Colonic mucosa (tissue), 4 donors: ENCODE data around the gene RSKR. TPM values are rescaled to one million over a fixed set of nuclear protein-coding genes. Genes with fewer than 3 reads are reported as not detected.
A peak's percentile ranks its signal among the peaks of the same experiment; 100 is the strongest.

ENCODE experiments used
- DNase-seq: peaks from one replicate; pipeline ENCODE4 v3.0.0-alpha.2; 2020
- H3K27ac ChIP-seq: fragments of 200-600 bp; one replicate; pipeline ENCODE4 v1.8.0; 2021
- H3K27me3 ChIP-seq: fragments of 200-600 bp; one replicate; pipeline ENCODE4 v1.8.0; 2021
- H3K36me3 ChIP-seq: fragments of 200-600 bp; one replicate; pipeline ENCODE4 v1.8.0; 2021
- H3K4me1 ChIP-seq: fragments of 200-600 bp; one replicate; pipeline ENCODE4 v1.8.0; 2021; ENCODE audit warnings: mild to moderate bottlenecking
- H3K4me3 ChIP-seq: fragments of 200-600 bp; one replicate; pipeline ENCODE4 v1.8.0; 2021
- H3K9ac ChIP-seq, 2 donors: one replicate each; pipeline ENCODE4 v1.7.0; 2013; ENCODE audit warnings: control low read depth in 2 of 2, low read depth in 2 of 2, low read length in 2 of 2
- H3K9me3 ChIP-seq: fragments of 200-600 bp; one replicate; pipeline ENCODE4 v1.8.0; 2021
- intact Hi-C: fragments of 100-400 bp; cut with DNase I; formaldehyde crosslinking; loops from one replicate; pipeline ENCODE4 v1.14.1; 2022
- total RNA-seq, 2 donors: library from RNA; stranded (reverse); fragmentation: NEBNext Ultra II Directional in 1 of 2; extraction: Animal tissue kit (Norgen Biotek cat#: 25700) in 1 of 2; gene quantifications; one replicate each; pipeline ENCODE4 v1.2.1, GENCODE V29; 2021
- TF ChIP-seq, protein P1 (sequence below): fragments of 200-600 bp; IDR thresholded peaks from one replicate; pipeline ENCODE4 v1.8.0; 2022; ENCODE audit warnings: antibody characterized with exemption, mild to moderate bottlenecking
- donor health status: healthy.
- donor health status: DM: no; HTN: no; CAD: no.
- donor health status: DM: no; HTN: no; CAD: no.

RSKR gene
- total RNA-seq, 2 donors from 2014 or later: 3.2 to 16.2 TPM

DNA sequence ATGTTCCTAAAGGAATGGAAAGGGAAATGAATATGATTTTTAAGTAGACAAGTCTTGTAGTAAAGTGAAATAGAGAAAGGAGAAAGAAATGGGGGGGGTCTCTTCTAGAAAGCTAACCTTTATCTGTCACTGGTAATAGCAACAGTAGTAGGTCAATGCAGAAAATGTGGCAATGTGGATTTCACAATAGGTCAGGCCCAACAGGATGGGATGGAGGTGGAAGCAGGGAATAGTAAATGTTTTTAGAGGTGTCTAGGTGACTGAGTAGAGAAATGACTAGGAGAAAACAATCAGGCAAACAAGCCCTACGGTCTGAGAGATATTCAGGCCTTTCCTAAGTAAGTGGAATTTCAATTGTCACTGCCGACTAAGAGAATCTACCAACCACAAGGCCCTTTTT lies 6.0 kb upstream of the RSKR start:
- intact Hi-C loops: no loop called here
- no peak for DNase-seq
- no peaks in the 10 kb centered on the region for H3K9me3 ChIP-seq
- peaks cover 44% of the 10 kb centered on the region for H3K36me3 ChIP-seq
- H3K4me3 ChIP-seq: no peak overlapping the region
- H3K9ac ChIP-seq: no peak overlapping the region
- no peak overlapping the region for H3K27ac ChIP-seq
- TF ChIP-seq, protein P1, sequence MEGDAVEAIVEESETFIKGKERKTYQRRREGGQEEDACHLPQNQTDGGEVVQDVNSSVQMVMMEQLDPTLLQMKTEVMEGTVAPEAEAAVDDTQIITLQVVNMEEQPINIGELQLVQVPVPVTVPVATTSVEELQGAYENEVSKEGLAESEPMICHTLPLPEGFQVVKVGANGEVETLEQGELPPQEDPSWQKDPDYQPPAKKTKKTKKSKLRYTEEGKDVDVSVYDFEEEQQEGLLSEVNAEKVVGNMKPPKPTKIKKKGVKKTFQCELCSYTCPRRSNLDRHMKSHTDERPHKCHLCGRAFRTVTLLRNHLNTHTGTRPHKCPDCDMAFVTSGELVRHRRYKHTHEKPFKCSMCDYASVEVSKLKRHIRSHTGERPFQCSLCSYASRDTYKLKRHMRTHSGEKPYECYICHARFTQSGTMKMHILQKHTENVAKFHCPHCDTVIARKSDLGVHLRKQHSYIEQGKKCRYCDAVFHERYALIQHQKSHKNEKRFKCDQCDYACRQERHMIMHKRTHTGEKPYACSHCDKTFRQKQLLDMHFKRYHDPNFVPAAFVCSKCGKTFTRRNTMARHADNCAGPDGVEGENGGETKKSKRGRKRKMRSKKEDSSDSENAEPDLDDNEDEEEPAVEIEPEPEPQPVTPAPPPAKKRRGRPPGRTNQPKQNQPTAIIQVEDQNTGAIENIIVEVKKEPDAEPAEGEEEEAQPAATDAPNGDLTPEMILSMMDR: no peak
- H3K27me3 ChIP-seq: no peaks in the 10 kb centered on the region
- no peaks in the 10 kb centered on the region for H3K4me1 ChIP-seq

DNA sequence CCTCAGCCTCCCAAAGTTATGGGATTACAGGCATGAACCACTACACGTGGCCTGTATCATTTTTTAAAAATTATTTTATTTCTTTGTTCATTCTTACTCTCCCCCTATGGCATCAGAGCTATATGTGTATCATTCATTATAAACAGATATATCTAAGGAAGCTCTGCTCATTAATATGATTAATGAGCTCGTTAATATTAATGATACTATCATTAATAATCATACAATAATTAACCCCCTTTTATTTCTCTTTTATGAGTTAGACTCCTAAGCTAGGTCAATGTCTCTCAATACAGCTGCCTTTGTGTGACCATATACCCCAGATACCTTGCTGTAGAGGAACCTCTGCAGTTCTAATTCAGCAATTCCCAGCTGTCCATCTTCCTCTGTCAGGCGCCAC lies 4.5 kb upstream of the RSKR start:
- TF ChIP-seq, protein P1: no peak
- Histone ChIP-seq H3K27ac (no peak overlapping the region), H3K27me3 (no peaks in the 10 kb centered on the region), H3K9ac (no peak overlapping the region), H3K4me3 (no peak overlapping the region), H3K4me1 (no peaks in the 10 kb centered on the region), H3K9me3 (no peaks in the 10 kb centered on the region), H3K36me3 (peaks cover 41% of the 10 kb centered on the region)
- intact Hi-C loops: no loop called here
- no peak for DNase-seq

DNA sequence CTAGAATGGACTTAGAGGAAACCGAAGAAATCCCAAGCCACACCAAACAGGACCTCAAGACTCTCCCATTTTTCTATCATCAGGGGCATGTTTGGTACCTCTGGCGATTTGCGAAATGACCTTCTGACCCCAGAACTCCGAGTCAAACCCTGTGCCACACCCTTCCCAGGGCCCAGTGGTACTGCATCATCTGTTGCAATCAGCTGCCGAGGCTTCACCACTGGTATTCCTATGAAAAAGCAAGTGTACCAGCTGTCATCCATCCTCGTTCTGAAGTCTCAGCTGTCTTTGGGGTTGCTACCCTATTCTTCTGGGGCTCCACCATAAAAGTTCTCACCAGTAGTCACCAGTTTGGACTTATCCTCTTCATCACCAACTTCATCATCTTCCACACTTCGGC lies 2.3 kb upstream of the RSKR start:
- Histone ChIP-seq H3K9me3 (no peaks in the 10 kb centered on the region), H3K36me3 (peaks cover 35% of the 10 kb centered on the region), H3K9ac (no peak overlapping the region), H3K4me1 (no peaks in the 10 kb centered on the region), H3K27me3 (no peaks in the 10 kb centered on the region), H3K27ac (no peak overlapping the region), H3K4me3 (no peak overlapping the region)
- TF ChIP-seq, protein P1: no peak
- intact Hi-C loops: no loop called here
- no peak for DNase-seq

DNA sequence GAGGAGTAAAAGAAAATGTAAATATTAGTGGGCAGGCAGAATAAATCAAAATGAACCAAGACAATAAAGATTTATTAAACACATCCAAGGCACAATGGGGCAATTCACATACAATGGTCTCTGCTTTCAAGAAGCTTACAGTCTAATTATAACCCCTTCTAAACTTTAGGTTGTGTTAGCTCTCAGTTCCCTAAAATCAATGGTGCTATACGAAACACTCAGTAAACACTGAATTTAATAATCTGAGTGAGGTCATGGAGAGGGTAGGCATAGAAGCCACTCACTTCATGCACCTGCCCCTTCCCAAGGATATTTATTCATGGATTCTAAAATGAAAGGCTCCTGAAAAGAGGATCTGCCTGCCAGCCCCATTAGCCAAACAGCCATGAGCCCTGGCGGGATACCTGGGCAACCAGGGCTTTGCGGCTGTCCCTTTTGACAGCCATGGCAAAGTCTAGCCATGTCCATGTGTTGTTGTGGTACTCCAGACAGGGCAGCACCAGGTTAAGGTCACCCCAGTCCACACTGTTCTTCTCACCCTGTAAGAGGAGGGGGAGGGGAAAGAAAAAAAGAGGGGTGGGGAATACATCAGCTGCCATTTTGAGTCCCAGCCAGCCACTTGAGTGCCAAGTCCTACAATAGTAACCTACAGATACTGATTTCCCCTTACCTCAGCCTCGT lies 1.4 kb upstream of the RSKR start:
- DNase-seq: no peak
- Histone ChIP-seq H3K36me3 (peaks cover 33% of the 10 kb centered on the region), H3K9me3 (no peaks in the 10 kb centered on the region), H3K4me1 (no peaks in the 10 kb centered on the region), H3K27ac (no peak overlapping the region), H3K4me3 (no peak overlapping the region), H3K9ac (no peak overlapping the region), H3K27me3 (no peaks in the 10 kb centered on the region)
- TF ChIP-seq, protein P1: no peak
- intact Hi-C loops: no loop called here

DNA sequence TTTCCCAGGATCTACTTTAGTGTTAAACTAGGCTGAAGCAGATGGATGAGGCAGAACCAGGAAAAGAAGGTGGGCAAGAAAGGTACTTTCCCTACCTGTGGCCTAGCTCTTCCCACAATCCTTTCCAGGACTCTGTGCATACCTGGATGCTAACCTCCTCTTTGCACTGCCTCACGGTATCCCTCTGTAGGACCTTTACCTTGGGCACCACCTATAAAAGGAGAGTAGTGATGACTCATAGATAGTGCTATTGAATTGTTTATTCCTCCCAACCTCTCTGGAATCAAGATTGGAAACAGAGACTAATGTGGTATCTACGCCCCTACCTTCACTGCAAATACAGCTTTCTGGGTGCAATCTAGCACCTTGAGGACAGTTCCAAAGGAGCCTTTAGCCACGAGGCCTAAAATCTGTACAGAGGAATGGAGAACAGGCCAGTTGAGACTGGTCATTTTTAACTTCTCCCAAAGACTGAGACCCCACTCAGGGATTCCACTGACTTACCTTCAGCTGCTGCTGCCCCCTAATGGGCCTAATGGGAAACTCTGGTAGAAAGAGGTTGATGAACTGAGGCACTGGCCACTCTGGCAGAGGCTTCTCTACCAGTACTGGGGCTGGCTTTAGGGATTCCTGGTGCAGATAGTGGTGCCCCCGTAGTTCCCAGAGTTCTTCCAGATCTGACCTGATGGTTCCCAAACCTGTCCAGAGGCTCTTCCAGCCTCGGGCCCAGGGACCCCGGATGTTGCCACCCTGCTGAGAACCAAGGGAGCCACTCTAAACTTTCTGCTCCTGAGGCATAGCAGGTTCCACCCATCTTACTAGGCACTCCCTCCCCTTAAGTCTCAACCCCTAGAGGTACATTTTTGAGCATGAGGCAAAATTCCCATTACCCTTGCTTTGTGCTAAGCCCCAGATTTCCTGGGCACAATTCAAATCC lies 781 bp downstream of the RSKR start:
- no peaks in the 10 kb centered on the region for H3K27me3 ChIP-seq
- intact Hi-C loops: loop anchor here (2.0 to 5.0 kb wide), 2 partner anchors 64 to 116 kb away; no protein-coding TSS in a partner anchor
- no peak overlapping the region for H3K27ac ChIP-seq
- TF ChIP-seq, protein P1: peak; percentile 64
- no peak overlapping the region for H3K4me3 ChIP-seq
- H3K36me3 ChIP-seq: peaks cover 20% of the 10 kb centered on the region
- H3K4me1 ChIP-seq: no peaks in the 10 kb centered on the region
- DNase-seq: peak; percentile 29
- H3K9ac ChIP-seq: no peak overlapping the region
- H3K9me3 ChIP-seq: no peaks in the 10 kb centered on the region
